SIG-M5 treated with dmso at 0.1 percent for 504 hours (cell line): ENCODE results near the gene PRTFDC1.
"Not testable (repeated sequence)": the region's sequence is repeated elsewhere in the genome, so short reads cannot be mapped to it uniquely, and the experiment has no call there.

ENCODE experiments used
- DNase-seq: peaks from one replicate; lab custom pipeline; 2025; ENCODE audit not compliant: unreplicated experiment; lab: John Stamatoyannopoulos, UW

PRTFDC1 gene

GRCh38 chr10:24952143-24952706 is at the start of gene PRTFDC1:
TSS of gene PRTFDC1 (minus strand) at chr10:24952606. CDS start at chr10:24952575, 31 bp downstream.
- no peak for DNase-seq

GRCh38 chr10:24998044-24998443 is 45.6 kb upstream of the PRTFDC1 start:
- DNase-seq, result no peak

GRCh38 chr10:24995072-24995471 is 42.7 kb upstream of the PRTFDC1 start:
- no peak for DNase-seq

- no peak for DNase-seq
Measured at GRCh38 chr10:24993237-24993958, 41.0 kb upstream of the PRTFDC1 start.

DNA sequence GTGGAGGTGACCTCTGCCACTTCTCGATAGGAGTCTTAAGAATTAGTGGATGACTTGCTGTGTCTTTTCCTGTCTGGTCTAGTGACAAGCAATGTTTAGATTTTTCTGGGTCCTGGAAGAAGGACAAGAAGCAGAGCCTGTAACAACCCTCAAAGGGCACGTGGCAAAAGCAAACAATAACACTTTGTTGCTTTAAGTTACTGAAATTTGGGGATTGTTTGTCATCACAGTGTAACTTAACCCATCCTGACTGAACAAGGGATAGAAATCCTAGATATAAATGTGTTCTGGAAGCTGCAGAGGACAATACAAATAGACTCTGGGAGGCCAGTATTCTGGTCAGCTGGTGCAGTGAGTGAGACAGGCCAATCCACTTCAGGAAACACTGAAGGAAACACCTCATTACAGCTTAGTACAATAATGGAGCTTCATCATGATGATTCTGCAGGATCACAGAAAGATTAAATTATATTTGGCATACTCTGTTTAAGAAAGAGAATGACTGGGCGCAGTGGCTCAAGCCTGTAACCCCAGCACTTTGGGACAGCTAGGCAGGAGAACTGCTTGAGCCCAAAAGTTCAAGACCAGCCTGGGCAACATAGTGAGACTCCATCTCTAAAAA is 40.2 kb upstream of the PRTFDC1 start:
- no peak for DNase-seq

- no peak for DNase-seq
Measured at GRCh38 chr10:24991298-24991697, 38.9 kb upstream of the PRTFDC1 start.

DNA sequence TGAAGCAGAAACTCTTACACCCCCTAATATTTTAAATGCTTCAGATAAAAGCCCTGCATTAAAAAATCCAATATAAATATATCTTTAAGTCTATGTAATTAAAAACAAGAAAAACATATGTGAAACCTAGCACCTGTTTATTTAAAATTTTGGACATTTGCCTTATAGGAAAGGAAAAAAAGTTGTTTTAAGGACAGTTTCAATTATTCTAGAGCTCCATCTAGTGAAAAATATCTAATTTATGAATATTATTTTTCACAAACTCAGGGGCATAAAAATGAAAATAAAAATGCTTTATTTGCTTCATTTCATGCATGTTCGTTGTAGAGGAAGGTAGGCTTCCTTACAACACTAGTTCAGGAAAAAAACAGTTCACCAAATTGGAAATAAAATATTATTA is 37.5 kb upstream of the PRTFDC1 start:
- no peak for DNase-seq

DNA sequence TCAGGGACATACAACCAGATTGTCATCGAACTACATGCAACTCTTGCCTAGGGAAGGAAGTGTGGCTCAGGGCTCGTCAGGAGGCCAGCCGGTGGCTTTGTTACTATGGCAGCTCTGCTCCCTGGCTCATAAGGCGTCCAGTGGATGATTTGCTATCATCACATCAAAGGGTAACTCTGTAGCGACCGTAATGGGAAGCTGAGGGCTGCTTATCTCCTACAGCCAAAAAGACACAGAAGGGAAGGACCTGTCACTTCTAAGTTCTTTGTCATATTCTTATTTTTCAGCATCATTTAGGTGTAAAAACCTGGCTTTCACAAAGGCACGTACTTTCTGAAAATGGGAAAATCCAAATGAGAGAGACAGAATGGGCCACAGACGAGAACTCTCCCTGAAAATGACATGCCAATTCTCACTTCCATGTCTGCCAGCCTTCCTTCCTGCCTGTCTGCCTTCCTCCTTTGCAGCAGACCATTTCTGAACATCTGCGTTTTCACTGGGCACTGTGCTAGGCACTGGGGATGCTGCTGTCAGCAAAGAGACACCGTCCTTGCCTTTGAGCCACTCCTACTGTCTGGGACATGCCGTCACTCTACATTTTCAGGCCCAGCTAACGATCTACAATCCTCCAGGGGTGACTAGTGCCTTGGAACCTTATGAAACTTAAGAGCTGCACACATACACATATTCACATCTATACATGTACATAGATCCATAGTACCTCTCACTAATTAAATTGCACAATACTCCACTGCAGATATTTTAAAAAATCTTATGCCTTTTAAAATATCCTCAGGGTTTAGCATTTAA is 36.6 kb upstream of the PRTFDC1 start:
- DNase-seq, result no peak

- no peak for DNase-seq
Measured at GRCh38 chr10:24984906-24985305, 32.5 kb upstream of the PRTFDC1 start.

- no peak for DNase-seq
Measured at GRCh38 chr10:24983946-24984345, 31.5 kb upstream of the PRTFDC1 start.

GRCh38 chr10:24983130-24983529 is 30.7 kb upstream of the PRTFDC1 start:
- DNase-seq, result no peak

GRCh38 chr10:24982319-24983112 is 30.1 kb upstream of the PRTFDC1 start:
- DNase-seq, result no peak

- no peak for DNase-seq
Measured at GRCh38 chr10:24981161-24981710, 28.8 kb upstream of the PRTFDC1 start.

DNA sequence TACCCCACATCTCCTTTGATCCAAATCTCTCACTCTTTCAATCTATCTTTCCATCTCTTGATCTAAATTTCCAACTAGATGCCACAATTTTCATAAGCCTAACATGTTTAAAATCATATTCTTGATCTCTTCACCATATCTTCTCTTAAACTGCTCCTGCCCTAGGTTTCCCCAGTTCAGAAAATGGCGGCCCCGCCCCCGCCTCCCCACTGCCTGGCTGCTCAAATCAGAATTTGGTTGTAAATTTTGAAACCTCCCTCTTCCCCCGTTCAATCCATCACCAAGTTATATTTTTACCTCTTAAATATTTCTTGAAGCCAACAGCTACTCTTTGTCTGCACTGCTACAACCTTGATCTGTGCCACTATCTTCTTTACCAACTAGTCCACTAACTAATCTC is 27.3 kb upstream of the PRTFDC1 start:
- no peak for DNase-seq

GRCh38 chr10:24974976-24975375 is 22.6 kb upstream of the PRTFDC1 start:
- DNase-seq, result no peak

GRCh38 chr10:24973163-24973562 is 20.8 kb upstream of the PRTFDC1 start:
- no peak for DNase-seq

- no peak for DNase-seq
Measured at GRCh38 chr10:24971374-24971773, 19.0 kb upstream of the PRTFDC1 start.

DNA sequence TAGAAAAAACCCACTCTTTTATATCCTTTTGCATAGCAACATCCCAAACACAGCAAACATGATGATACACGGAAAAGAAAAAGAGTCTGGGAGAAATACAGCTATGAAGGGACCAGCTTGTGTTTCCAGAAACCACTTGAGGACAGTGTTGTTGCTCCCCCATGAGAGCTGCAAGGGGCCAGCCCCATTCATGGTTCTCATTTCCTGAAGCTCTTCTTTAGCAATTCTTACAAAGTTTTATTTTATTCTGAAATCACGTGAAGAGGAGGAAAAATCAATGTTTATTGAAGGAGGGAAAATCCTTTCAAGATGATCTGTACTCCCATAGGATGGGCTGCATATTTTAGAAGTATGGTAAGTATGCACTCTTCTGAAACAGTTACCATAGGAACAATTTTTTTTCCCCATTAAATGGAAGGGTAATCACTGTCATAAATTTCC is 17.5 kb upstream of the PRTFDC1 start:
- no peak for DNase-seq

- DNase-seq, result not testable (repeated sequence)
Measured at GRCh38 chr10:24968951-24969350, 16.5 kb upstream of the PRTFDC1 start.

- DNase-seq, result no peak
Measured at GRCh38 chr10:24968349-24968748, 15.9 kb upstream of the PRTFDC1 start.
